SJCRH30 (cell line): ENCODE measurements around the gene WWOX. TPM values are rescaled to one million over a fixed set of nuclear protein-coding genes. Genes with fewer than 3 reads are reported as not detected.

Experiments used
- DNase-seq, 2 experiments: peaks; one replicate each; pipeline ENCODE4 v3.0.0-alpha.2; 2015 to 2020
- H3K27ac ChIP-seq: fragments of 250-450 bp; sonication (Bioruptor Pico); 2 replicates; pipeline ENCODE4 v1.5.1; 2020; ENCODE audit warnings: mild to moderate bottlenecking, moderate library complexity
- H3K27me3 ChIP-seq: fragments of 250-450 bp; sonication (Bioruptor Pico); 2 replicates; pipeline ENCODE4 v1.5.1; 2020; ENCODE audit warnings: mild to moderate bottlenecking, moderate library complexity
- H3K36me3 ChIP-seq: fragments of 250-450 bp; sonication (Bioruptor Pico); 2 replicates; pipeline ENCODE4 v1.5.1; 2020; ENCODE audit warnings: mild to moderate bottlenecking, moderate library complexity
- H3K4me1 ChIP-seq: fragments of 250-450 bp; sonication (Bioruptor Pico); 2 replicates; pipeline ENCODE4 v1.5.1; 2020; ENCODE audit warnings: mild to moderate bottlenecking, moderate library complexity
- H3K4me3 ChIP-seq: fragments of 250-450 bp; sonication (Bioruptor Pico); 2 replicates; pipeline ENCODE4 v1.5.1; 2020; ENCODE audit warnings: mild to moderate bottlenecking, moderate library complexity
- H3K9me3 ChIP-seq: fragments of 250-450 bp; sonication (Bioruptor Pico); replicated peaks from 2 replicates; pipeline ENCODE4 v1.5.1; 2020; ENCODE audit warnings: mild to moderate bottlenecking, moderate library complexity
- total RNA-seq: library from RNA; depleted of rRNA; stranded (reverse); fragments of >200 nt; shearing (Covaris generic); gene quantifications from 2 replicates; pipeline ENCODE4 v1.2.3, GENCODE V29; 2014

WWOX gene
- total RNA-seq, 1 experiment from 2014 or later: 16.4 TPM

DNA sequence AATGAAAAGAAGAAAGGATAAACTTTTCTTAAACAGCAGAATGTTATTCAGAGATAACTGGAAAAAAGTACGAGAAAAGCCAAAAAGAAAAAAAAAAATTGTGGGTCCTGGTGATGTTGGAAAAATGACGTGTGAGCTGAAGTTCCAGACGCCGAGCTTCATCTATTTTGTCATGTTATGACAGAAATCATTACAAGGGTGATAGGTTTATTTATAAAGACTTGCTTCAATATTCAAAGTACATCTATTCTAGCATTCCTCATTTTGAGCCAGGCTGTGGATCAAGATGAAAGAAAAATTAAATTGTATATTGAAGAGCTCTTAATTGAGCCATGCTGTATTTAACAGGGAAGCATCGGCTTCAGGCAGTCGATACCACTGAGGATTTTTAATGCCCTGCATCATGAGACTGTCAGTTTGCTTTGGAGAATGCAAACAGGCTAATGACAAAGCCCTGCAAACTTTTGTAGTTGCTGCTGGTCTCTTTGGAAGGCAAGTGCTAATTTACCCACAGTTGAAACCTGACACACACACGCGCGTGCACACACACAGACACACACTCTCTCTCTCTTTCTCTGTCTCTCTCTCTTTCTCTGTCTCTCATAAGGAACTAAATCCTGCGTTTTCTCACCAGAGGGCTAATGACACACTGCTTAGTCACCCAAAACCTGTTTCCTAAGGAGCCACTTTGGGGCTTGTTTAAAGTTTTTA lies 110.7 kb downstream of the WWOX start:
- Histone ChIP-seq H3K4me3 (no peak overlapping the region), H3K9me3 (no peaks in the 10 kb centered on the region), H3K4me1 (no peaks in the 10 kb centered on the region), H3K27ac (no peak overlapping the region), H3K36me3 (no peaks in the 10 kb centered on the region), H3K27me3 (no peaks in the 10 kb centered on the region)
- no peak for DNase-seq

DNA sequence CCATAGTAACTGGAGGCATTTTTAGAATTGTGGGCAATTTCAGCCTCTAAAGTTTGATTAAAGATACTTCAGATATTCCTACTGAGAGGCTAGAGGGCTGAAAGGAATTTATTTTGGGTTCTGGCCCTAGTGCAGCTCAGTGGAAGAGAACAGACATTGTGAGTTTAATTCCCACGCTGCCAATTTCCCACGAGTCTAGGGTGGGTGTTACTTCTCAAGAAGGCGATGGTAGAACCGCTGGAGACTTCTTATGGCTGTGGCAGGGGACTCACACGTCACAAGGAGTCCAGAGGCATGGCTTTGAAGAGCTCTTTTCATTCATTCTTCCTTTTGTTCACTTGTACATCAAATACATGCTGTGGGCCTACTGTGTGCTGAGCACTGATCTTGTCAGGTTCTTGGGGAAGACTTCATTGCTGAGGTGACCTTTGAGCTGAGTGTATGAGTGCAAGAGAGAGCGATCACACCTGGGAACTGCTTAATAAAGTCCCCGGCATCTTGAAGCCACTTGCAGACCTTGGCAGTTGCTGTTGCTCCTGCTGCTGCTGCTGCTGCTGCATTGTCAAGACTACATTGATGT lies 111.7 kb downstream of the WWOX start:
- no peaks in the 10 kb centered on the region for H3K36me3 ChIP-seq
- DNase-seq: no peak
- no peak overlapping the region for H3K27ac ChIP-seq
- no peaks in the 10 kb centered on the region for H3K27me3 ChIP-seq
- no peaks in the 10 kb centered on the region for H3K9me3 ChIP-seq
- H3K4me3 ChIP-seq: no peak overlapping the region
- H3K4me1 ChIP-seq: no peaks in the 10 kb centered on the region

DNA sequence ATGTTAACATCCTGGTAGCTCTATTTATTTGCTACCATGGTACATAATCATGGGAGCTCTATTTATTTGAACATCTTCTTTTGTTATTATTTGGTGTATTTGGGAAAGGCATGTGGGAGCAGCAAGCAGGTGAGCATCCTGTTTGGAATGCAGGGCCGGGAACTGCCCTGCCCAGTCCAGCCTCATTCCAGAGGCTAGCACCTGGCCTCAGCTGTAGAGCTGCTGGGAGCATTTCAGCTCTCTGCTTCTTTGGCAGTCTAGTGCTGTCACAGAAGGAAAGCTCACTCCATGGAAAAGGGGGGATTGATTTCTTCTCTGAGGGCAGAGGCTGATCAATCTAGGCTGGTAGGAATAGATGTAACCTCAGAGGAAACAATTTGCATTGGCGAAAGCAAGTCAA lies 112.5 kb downstream of the WWOX start:
- Histone ChIP-seq H3K4me3 (no peak overlapping the region), H3K27me3 (no peaks in the 10 kb centered on the region), H3K9me3 (no peaks in the 10 kb centered on the region), H3K36me3 (no peaks in the 10 kb centered on the region), H3K27ac (no peak overlapping the region), H3K4me1 (no peaks in the 10 kb centered on the region)
- DNase-seq: no peak

DNA sequence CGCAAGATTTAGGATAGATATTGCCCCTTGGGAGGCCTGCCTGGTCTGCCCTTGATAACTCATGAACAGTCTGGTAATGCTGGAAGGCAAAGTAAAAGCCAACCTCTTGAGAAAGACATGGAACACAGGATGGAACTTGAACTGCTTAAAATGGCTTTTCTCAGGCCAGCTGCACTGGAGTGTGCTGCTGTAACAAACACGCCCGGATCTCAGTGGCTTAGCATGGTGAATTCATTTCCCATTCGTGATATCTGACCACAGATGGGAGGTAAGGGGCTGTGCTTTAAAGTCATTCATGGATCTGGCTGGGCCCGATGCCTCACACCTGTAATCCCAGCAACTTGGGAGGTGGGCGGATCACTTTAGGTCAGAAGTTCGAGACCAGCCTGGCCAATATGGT lies 113.2 kb downstream of the WWOX start:
- Histone ChIP-seq H3K27me3 (no peaks in the 10 kb centered on the region), H3K27ac (no peak overlapping the region), H3K4me1 (no peaks in the 10 kb centered on the region), H3K9me3 (no peaks in the 10 kb centered on the region), H3K36me3 (no peaks in the 10 kb centered on the region), H3K4me3 (no peak overlapping the region)
- no peak for DNase-seq

DNA sequence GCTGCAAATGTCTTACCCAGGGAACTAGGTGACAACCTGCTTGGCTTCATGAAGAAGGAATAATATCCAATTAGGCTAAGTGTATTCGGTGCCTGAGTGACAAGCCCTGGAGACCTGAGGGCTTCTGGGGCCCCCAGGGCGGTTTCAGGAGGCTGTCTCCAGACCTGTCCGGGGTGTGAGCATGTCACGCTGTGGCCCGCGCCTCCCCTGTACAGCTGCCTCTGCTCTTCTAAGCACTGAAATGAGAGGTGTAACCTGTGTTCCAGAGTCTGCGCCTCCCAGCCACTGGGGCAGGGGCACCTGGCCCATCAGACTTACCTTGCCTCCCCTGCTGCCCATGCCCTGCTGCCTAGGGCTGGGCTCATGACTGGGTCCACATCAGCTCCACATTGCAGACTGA lies 114.3 kb downstream of the WWOX start:
- no peak overlapping the region for H3K4me3 ChIP-seq
- no peak overlapping the region for H3K27ac ChIP-seq
- no peaks in the 10 kb centered on the region for H3K4me1 ChIP-seq
- no peaks in the 10 kb centered on the region for H3K36me3 ChIP-seq
- DNase-seq: no peak
- no peaks in the 10 kb centered on the region for H3K9me3 ChIP-seq
- no peaks in the 10 kb centered on the region for H3K27me3 ChIP-seq

DNA sequence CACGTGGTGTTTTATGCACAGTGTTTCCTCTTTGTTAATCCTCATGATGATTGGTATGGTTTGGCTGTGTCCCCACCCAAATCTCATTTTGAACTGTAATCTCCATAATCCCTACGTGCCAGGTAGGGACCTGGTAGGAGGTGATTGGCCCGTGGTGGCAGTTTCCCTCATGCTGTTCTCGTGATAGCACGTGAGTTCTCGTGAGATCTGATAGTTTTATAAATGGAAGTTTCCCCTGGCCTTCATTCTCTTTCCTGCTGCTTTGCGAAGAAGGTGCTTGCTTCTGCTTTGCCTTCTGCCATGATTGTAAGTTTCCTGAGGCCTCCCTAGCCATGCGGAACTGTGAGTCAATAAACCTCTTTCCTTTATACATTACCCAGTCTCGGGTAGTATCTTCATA lies 115.8 kb downstream of the WWOX start:
- Histone ChIP-seq H3K4me3 (no peak overlapping the region), H3K27me3 (no peaks in the 10 kb centered on the region), H3K27ac (no peak overlapping the region), H3K36me3 (no peaks in the 10 kb centered on the region), H3K4me1 (no peaks in the 10 kb centered on the region), H3K9me3 (no peaks in the 10 kb centered on the region)
- no peak for DNase-seq

DNA sequence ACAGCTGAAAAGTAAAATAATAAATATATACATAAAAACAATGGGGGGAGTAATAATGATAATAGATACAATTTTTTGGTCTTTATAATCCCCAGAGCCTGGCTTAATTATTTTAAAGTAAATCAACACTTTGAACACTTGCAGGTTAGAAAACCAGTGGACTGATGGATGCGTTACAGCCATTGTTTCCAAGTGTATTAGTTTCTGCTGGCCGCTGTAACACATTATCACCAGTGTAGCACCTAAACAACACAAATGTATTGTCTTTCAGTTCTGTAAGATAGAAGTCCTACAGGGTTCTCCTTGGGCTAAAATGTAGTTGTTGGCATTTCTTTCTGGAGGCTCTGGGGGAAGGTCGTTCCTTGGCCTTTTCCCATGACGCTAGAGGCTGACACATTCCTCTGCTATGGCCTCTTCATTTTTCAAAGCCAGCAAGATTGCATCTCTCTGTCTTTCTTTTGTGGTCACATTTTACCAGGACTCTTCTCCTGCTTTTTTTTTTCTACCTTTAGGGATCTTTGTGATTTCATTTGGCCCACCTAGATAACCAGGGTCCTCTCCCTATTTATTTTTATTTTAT lies 116.8 kb downstream of the WWOX start:
- H3K4me1 ChIP-seq: no peaks in the 10 kb centered on the region
- H3K4me3 ChIP-seq: no peak overlapping the region
- H3K9me3 ChIP-seq: no peaks in the 10 kb centered on the region
- no peak for DNase-seq
- no peak overlapping the region for H3K27ac ChIP-seq
- H3K27me3 ChIP-seq: no peaks in the 10 kb centered on the region
- H3K36me3 ChIP-seq: no peaks in the 10 kb centered on the region

DNA sequence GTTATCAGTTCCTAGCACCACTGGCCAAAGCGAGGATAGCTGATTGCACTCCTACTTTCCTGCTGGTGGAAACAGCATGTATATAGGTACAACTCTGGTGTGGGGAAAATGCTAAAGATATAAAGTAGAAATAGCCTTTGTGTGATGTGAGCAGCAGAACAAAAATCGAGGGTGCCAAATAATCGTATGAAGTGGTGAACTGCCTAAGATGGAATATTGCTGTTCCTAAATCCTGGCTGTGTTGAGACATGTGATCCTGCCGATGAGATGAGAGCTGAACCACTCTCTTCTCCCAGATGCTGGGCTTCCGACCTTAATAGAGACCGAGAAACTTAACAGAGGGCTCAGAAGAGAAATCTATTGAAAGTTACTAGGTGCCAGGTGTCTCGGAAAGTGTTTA lies 117.8 kb downstream of the WWOX start:
- H3K27ac ChIP-seq: no peak overlapping the region
- H3K4me3 ChIP-seq: no peak overlapping the region
- H3K9me3 ChIP-seq: no peaks in the 10 kb centered on the region
- DNase-seq: no peak
- H3K27me3 ChIP-seq: no peaks in the 10 kb centered on the region
- no peaks in the 10 kb centered on the region for H3K36me3 ChIP-seq
- H3K4me1 ChIP-seq: no peaks in the 10 kb centered on the region

DNA sequence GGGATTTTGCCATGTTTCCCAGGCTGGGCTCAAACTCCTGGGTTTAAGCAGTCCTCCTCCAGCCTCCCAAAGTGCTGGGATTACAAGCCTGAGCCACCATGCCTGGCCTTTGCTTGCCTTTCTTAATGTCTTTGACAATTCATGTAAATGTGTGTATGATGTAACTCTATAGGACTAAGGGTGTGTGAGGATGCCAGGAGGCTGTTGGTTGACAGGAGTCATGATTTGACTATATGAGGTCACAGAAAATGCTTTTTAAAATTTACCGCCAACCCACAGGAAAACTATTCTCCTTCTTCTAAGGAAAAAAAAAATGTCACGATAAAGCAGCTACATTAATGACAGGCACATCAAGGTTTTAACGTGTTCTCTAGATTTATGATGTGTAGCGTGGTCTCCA lies 118.8 kb downstream of the WWOX start:
- H3K36me3 ChIP-seq: no peaks in the 10 kb centered on the region
- no peak for DNase-seq
- H3K4me3 ChIP-seq: no peak overlapping the region
- H3K9me3 ChIP-seq: no peaks in the 10 kb centered on the region
- no peaks in the 10 kb centered on the region for H3K4me1 ChIP-seq
- no peaks in the 10 kb centered on the region for H3K27me3 ChIP-seq
- H3K27ac ChIP-seq: no peak overlapping the region

DNA sequence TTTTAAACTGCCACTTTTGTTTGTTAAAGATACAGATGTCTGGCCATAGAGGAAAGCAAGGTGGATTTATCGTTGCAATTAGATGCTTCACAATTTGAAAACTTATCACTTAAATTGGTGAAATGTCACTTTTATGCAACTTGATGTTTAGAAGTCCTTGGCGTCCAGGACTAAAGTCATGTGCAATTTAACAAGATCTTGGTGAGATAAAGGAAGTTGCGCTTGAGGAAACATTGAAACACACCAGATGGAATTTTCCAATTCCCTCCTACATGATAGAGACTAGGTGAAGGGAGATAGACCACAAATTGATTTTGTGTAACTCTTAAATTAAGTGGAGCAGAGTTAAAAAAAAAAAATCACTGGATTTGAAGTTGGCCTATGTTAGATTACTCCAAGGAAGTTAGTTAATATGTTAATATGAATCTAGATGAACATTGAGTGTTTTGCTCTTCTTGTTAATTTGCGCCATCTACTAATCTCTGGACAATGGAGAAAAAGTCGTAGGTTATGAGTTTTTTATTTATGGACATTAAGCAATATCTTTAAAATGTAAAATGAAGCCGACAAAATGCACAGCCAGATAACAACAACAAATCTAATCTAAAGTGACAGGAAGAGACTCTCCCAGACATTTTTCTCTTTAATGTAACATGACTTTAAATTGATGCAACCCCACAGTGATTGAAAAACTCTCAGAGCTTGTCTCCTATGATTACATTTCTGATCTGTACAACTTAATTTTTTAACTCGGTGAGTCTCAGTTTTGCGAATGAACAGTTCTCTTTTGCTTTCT lies 119.6 kb downstream of the WWOX start:
- no peaks in the 10 kb centered on the region for H3K27me3 ChIP-seq
- no peak overlapping the region for H3K27ac ChIP-seq
- no peaks in the 10 kb centered on the region for H3K9me3 ChIP-seq
- DNase-seq: no peak
- H3K4me1 ChIP-seq: no peaks in the 10 kb centered on the region
- no peak overlapping the region for H3K4me3 ChIP-seq
- no peaks in the 10 kb centered on the region for H3K36me3 ChIP-seq

DNA sequence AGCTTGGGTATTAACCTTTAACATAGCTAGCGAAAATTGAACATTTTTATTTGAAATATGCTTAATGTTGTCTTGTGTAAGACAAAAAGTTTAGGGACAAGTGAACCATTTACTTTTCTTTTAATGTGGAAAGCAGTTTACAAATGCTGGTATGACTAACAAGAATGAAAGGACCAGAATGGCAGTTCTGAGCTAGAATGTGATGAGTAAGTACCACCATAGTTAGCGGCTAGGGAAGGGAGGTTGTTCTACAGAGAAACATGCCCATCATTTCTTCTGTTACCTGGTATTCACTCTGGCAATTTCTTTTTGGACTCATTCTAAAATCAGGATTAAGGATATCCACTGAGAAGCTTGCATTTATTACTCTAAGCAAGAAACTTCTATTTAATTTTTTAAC lies 121.1 kb downstream of the WWOX start:
- Histone ChIP-seq H3K27me3 (no peaks in the 10 kb centered on the region), H3K4me3 (no peak overlapping the region), H3K9me3 (no peaks in the 10 kb centered on the region), H3K27ac (no peak overlapping the region), H3K4me1 (no peaks in the 10 kb centered on the region), H3K36me3 (no peaks in the 10 kb centered on the region)
- no peak for DNase-seq

DNA sequence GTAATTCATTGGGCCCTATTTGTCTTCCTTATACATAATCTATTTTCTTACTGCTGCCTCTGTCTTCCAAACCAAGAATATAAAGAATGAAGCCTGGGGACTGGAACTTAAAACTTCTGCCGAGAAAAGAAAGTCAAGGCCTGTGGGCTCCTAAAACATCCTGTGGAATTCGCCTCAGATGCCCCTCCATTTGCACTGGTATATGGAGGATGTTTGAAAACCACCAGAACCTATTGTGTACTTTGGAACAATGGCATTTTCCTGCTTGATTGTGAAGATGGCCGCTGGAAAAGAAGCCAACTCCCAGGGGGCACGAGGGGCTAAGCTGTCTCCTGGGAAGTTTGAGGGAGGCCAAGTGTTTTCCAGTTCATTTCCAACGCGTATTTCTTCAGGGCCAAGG lies 122.4 kb downstream of the WWOX start:
- Histone ChIP-seq H3K36me3 (no peaks in the 10 kb centered on the region), H3K9me3 (no peaks in the 10 kb centered on the region), H3K4me3 (no peak overlapping the region), H3K27me3 (no peaks in the 10 kb centered on the region), H3K27ac (no peak overlapping the region), H3K4me1 (no peaks in the 10 kb centered on the region)
- DNase-seq: no peak

DNA sequence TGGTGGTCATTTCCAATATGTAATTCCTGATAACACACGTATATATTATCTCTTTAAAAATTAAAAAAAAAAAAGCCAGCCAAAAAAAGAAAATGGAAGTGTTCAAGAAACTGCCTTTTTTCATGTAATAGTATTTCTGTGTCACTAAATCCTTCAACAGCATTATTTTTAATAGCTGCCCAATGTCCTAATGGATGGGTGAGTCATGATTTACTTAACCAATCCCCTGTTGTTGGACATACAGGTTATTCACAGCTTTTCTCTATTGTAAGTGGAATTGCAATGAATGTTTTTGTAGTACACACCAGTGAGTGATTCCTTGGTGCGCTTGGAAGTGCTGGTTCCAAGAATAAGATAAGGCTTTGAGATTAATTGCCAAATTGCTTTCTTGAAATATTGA lies 124.9 kb downstream of the WWOX start:
- Histone ChIP-seq H3K27me3 (no peaks in the 10 kb centered on the region), H3K4me1 (no peaks in the 10 kb centered on the region), H3K4me3 (no peak overlapping the region), H3K27ac (no peak overlapping the region), H3K36me3 (no peaks in the 10 kb centered on the region), H3K9me3 (no peaks in the 10 kb centered on the region)
- no peak for DNase-seq

DNA sequence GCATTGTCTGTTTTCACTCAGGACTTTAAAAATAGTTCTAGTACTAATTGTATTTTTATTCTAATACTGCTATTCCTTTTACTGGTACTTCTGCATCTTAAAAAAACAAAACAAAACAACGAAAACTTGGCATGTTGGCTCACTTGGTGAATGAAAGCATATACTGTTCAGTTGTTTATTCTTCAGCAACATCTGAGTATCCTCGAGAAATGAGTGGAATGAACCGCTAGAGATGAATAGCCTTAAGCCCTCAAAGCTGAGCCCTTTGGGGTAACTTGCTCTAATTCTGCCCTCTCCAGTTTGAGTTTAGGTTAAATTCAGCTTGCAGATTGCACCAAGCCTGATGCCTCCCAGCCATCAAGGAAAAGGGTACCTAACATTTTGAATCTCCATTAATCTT lies 126.5 kb downstream of the WWOX start:
- Histone ChIP-seq H3K27ac (no peak overlapping the region), H3K36me3 (no peaks in the 10 kb centered on the region)
- no peak for DNase-seq

DNA sequence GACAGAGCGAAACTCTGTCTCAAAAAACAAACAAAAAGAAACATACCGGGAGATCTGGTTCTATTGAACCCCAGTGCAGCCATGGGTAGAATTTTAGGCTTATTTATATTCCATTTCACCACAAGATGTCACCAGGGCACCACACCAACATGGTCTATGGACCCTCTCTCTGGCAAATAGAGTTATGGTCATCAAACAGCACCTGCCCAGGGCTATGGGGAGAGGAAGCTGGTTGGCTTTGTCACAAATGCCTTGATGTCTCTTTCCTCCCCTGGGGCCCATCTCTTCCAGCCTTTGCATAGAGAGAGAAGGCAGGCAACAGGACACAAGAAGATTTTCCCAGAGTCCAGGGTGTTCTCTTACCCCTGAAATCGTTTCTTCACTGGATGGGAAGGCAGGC lies 128.4 kb downstream of the WWOX start:
- Histone ChIP-seq H3K4me3 (no peak overlapping the region), H3K27ac (no peak overlapping the region), H3K36me3 (no peaks in the 10 kb centered on the region), H3K9me3 (no peaks in the 10 kb centered on the region), H3K27me3 (no peaks in the 10 kb centered on the region), H3K4me1 (no peaks in the 10 kb centered on the region)
- peak; percentile 30 to 56 for DNase-seq

More for the DNA sequence above, 126.5 kb downstream of the WWOX start:
- H3K4me3 ChIP-seq: no peak overlapping the region
- H3K9me3 ChIP-seq: no peaks in the 10 kb centered on the region
- no peaks in the 10 kb centered on the region for H3K4me1 ChIP-seq
- H3K27me3 ChIP-seq: no peaks in the 10 kb centered on the region
